Left ventricle myocardium inferior (tissue), 1 donor: ENCODE measurements around the gene MCC. TPM values are rescaled to one million over a fixed set of nuclear protein-coding genes. Genes with fewer than 3 reads are reported as not detected.

Experiments
- DNase-seq: peaks from one replicate; pipeline ENCODE4 v3.0.0-alpha.2; 2020
- H3K27ac ChIP-seq: fragments of 200-600 bp; replicated peaks from 2 replicates; pipeline ENCODE4 v1.8.0; 2021
- H3K27me3 ChIP-seq: fragments of 200-600 bp; 2 replicates; pipeline ENCODE4 v1.8.0; 2021; ENCODE audit warnings: low read depth
- H3K36me3 ChIP-seq: fragments of 200-600 bp; 2 replicates; pipeline ENCODE4 v1.8.0; 2021
- H3K4me1 ChIP-seq: fragments of 200-600 bp; 2 replicates; pipeline ENCODE4 v1.8.0; 2021
- H3K4me3 ChIP-seq: fragments of 200-600 bp; 2 replicates; pipeline ENCODE4 v1.8.0; 2021; ENCODE audit warnings: mild to moderate bottlenecking, moderate library complexity
- H3K9me3 ChIP-seq: fragments of 200-600 bp; replicated peaks from 2 replicates; pipeline ENCODE4 v1.8.0; 2021
- CTCF ChIP-seq: fragments of 200-600 bp; IDR thresholded peaks from 2 replicates; pipeline ENCODE4 v1.8.0; 2021; ENCODE audit warnings: antibody characterized with exemption, mild to moderate bottlenecking, borderline replicate concordance
- intact Hi-C: fragments of 100-400 bp; cut with micrococcal nuclease; formaldehyde crosslinking; loops from one replicate; pipeline ENCODE4 v1.11.0; 2022
- total RNA-seq: library from RNA; stranded (reverse); fragmentation: NEBNext Ultra II Directional; extraction: Animal tissue kit (Norgen Biotek cat#: 25700); gene quantifications from one replicate; pipeline ENCODE4 v1.2.1, GENCODE V29; 2021
- donor health status: DM: no; HTN: yes; CAD: no; lungs with severe emphysema.

MCC gene
- total RNA-seq, 1 donor from 2014 or later, result 31.6 TPM

- H3K27ac ChIP-seq, result no peak overlapping the region
- no peak for TF ChIP-seq CTCF
- no peaks in the 10 kb centered on the region for H3K36me3 ChIP-seq
- intact Hi-C loops, result no loop called here
- DNase-seq, result no peak
- no peaks in the 10 kb centered on the region for H3K9me3 ChIP-seq
- no peaks in the 10 kb centered on the region for H3K27me3 ChIP-seq
- H3K4me1 ChIP-seq, result peaks cover 80% of the 10 kb centered on the region
- no peak overlapping the region for H3K4me3 ChIP-seq
Measured at GRCh38 chr5:113182658-113183344, 305.5 kb downstream of the MCC start.

DNA sequence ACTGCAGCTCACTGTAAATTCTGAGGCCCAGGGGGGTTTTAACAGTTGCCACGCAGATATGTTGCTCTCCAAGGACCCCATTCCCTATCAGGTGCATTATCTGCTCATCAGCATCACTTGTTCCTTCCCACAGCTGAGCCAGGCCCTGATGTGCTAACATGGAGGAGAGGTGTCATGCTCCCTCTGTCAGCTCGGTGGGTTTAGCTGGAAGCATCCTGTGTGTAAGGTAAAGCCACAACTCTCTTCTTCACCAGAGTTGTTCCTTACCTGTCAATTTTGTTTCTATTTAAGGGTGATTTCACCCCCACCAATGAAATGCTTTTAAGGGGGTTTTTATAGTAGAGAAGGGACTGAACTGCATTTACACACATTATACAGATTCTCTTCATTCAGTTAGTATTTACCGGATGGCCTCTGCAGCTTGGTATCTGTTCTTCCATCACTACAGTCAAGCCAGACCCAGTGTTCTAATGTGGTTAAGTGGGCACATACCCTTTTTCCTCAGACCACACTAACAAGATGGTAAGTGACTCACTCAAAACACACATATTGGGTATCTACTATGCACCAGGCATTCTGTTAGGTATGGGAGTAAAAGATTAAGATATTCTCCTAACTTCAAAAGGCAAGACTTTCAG lies 306.3 kb downstream of the MCC start:
- intact Hi-C loops, result no loop called here
- peaks cover 81% of the 10 kb centered on the region for H3K4me1 ChIP-seq

GRCh38 chr5:113181409-113181808 lies 306.8 kb downstream of the MCC start:
- intact Hi-C loops, result no loop called here
- H3K4me3 ChIP-seq, result no peak overlapping the region
- H3K27ac ChIP-seq, result no peak overlapping the region
- H3K36me3 ChIP-seq, result no peaks in the 10 kb centered on the region
- no peak for DNase-seq
- peaks cover 81% of the 10 kb centered on the region for H3K4me1 ChIP-seq
- no peak for TF ChIP-seq CTCF
- no peaks in the 10 kb centered on the region for H3K27me3 ChIP-seq
- H3K9me3 ChIP-seq, result no peaks in the 10 kb centered on the region

More for the DNA sequence above, 306.3 kb downstream of the MCC start:
- DNase-seq, result no peak
- TF ChIP-seq CTCF, result no peak
- H3K36me3 ChIP-seq, result no peaks in the 10 kb centered on the region
- no peak overlapping the region for H3K27ac ChIP-seq
- H3K4me3 ChIP-seq, result no peak overlapping the region
- H3K27me3 ChIP-seq, result no peaks in the 10 kb centered on the region
- H3K9me3 ChIP-seq, result no peaks in the 10 kb centered on the region

- Histone ChIP-seq H3K4me1 (peaks cover 75% of the 10 kb centered on the region), H3K9me3 (no peaks in the 10 kb centered on the region), H3K4me3 (no peak overlapping the region), H3K27me3 (no peaks in the 10 kb centered on the region), H3K36me3 (no peaks in the 10 kb centered on the region), H3K27ac (peak overlapping the region; percentile 7)
- intact Hi-C loops, result no loop called here
- TF ChIP-seq CTCF, result no peak
- DNase-seq, result no peak
Measured at GRCh38 chr5:113179156-113179555, 309.1 kb downstream of the MCC start.

DNA sequence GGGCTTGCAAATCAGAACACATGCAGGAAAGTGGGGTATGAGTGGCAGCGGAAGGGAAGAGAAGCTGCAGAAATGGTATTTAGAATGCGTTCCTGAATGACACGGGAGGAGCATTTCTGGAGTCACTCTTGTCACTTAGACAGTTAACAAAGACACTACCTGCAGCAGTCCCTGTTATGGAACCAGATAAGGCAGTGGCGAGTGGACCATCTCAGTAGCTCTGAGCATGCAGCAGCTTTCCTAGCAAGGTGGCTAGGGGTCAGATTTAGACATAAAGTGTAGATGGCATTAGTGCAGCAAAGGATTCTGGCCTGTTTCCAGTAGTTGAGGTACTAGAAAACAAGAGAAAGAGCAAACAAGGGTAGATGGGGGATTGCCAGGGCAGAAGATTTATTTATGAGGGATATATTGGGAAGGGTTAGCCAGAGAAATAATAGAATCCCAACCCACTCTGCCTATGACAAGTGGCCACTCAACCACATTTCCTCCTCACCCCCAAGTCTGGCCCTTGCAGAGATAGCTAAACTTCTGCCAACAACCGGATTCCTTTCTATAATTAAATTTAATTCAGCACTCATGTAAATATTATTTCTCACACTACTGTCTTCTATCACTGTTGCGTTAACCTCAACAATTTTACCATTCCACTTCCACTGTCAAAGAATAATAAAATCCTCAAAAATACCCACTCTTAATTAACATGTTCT lies 310.0 kb downstream of the MCC start:
- intact Hi-C loops, result no loop called here
- TF ChIP-seq CTCF, result no peak
- peak overlapping the region; percentile 10 for H3K27ac ChIP-seq
- no peaks in the 10 kb centered on the region for H3K36me3 ChIP-seq
- peaks cover 69% of the 10 kb centered on the region for H3K4me1 ChIP-seq
- no peaks in the 10 kb centered on the region for H3K9me3 ChIP-seq
- no peak for DNase-seq
- no peak overlapping the region for H3K4me3 ChIP-seq
- H3K27me3 ChIP-seq, result no peaks in the 10 kb centered on the region
